IMR-90 (cell line): ENCODE data around the gene HEXA. TPM values are rescaled to one million over a fixed set of nuclear protein-coding genes. Genes with fewer than 3 reads are reported as not detected.

ENCODE experiments used
- polyA plus RNA-seq, 3 experiments: library from polyadenylated mRNA; depleted of rRNA; stranded (reverse); fragments of >200 nt; gene quantifications; 2 replicates each; pipeline ENCODE4 v1.2.3, GENCODE V29; 2012; ENCODE audit warnings: low replicate concordance in 1 of 3
- total RNA-seq: library from RNA; depleted of rRNA; stranded (reverse); fragments of >200 nt; gene quantifications from 2 replicates; pipeline ENCODE4 v1.2.3, GENCODE V29; 2012; rRNA removed

Gene HEXA
- total and polyA plus RNA-seq, 2 of the 4 experiments (the other 2 are of a cell fraction), result 19.4 to 115 TPM

Other genes with a start within 250 kb of the HEXA start
- gene GRAMD2A, start 178.2 kb downstream of the HEXA start, total RNA-seq, result under 0.01 and 0.18 TPM in 2 replicates
- 0.14 TPM in 1 of 2 replicates, not detected in the other for gene GRAMD2A, start 178.2 kb downstream of the HEXA start, polyA plus RNA-seq (2012; rRNA removed)
- gene PKM, start 144.8 kb downstream of the HEXA start, total RNA-seq, result 2,738 and 3,859 TPM in 2 replicates
- gene PKM, start 144.8 kb downstream of the HEXA start, polyA plus RNA-seq (2012; rRNA removed), result 2,084 and 2,219 TPM in 2 replicates
- gene PARP6, start 103.5 kb downstream of the HEXA start, total RNA-seq, result 10.0 and 13.4 TPM in 2 replicates
- 44.7 and 45.1 TPM in 2 replicates for gene PARP6, start 103.5 kb downstream of the HEXA start, polyA plus RNA-seq (2012; rRNA removed)
- gene CELF6, start 55.9 kb downstream of the HEXA start, total RNA-seq, result not detected in 2 replicates
- gene CELF6, start 55.9 kb downstream of the HEXA start, polyA plus RNA-seq (2012; rRNA removed), result 0.06 and 0.07 TPM in 2 replicates
- gene TMEM202, start 22.3 kb upstream of the HEXA start, total RNA-seq, result not detected in 2 replicates
- not detected in 2 replicates for gene TMEM202, start 22.3 kb upstream of the HEXA start, polyA plus RNA-seq (2012; rRNA removed)
- 41.2 and 41.9 TPM in 2 replicates for gene ARIH1, start 98.3 kb upstream of the HEXA start, total RNA-seq
- gene ARIH1, start 98.3 kb upstream of the HEXA start, polyA plus RNA-seq (2012; rRNA removed), result 24.0 and 25.5 TPM in 2 replicates